HepG2 (cell line): Measurements from ENCODE around the gene PODN. TPM values are rescaled to one million over a fixed set of nuclear protein-coding genes. Genes with fewer than 3 reads are reported as not detected.
A peak's percentile ranks its signal among the peaks of the same experiment; 100 is the strongest.

Experiments
- ATAC-seq: fragments of 200-7000 bp; cut with Tn5 transposase; 3 replicates; pipeline ENCODE4 v1.9.1; 2020; ENCODE audit warnings: mild to moderate bottlenecking, moderate library complexity
- BruUV-seq: library from RNA; stranded (reverse); fragments of 400-500 nt; replicated peaks from 2 replicates; lab custom pipeline; 2021; lab: Mats Ljungman, UMichigan
- CTCF ChIA-PET: fragments of 300-600 bp; formaldehyde crosslinking; extraction: SDS; loops from one replicate; lab custom pipeline; 2021; ENCODE audit warnings: low total read pairs, inconsistent platforms, low intra/inter-chr PET ratio; lab: Yijun Ruan, JAX
- POLR2A ChIA-PET: fragments of 350-600 bp; sonication (Branson Sonifier 250); formaldehyde crosslinking; loops from one replicate; lab custom pipeline; 2020; ENCODE audit warnings: antibody characterized with exemption, inconsistent platforms; lab: Yijun Ruan, JAX
- DNase-seq: peaks from one replicate; pipeline ENCODE4 v3.0.0-alpha.2; 2015; ENCODE audit warnings: low spot score
- FAIRE-seq: peaks from 3 replicates; lab custom pipeline; 2011; peaks lifted over from hg19 to GRCh38; lab: Jason Lieb, UNC
- H2AFZ ChIP-seq: one replicate; pipeline ENCODE4 v1.6.1; 2011; ENCODE audit warnings: low read length, inconsistent platforms
- H3K27ac ChIP-seq: fragments of 300-600 bp; 3 replicates; pipeline ENCODE4 v1.8.0; 2011; ENCODE audit warnings: mixed run types, mild to moderate bottlenecking, mixed read lengths, low read length, inconsistent platforms; ENCODE audit not compliant: insufficient read depth; ENCODE audit errors: extremely low read length
- H3K27me3 ChIP-seq, 2 experiments: fragments of 200-600 bp in 1 of 2; 2 replicates in 1 of 2; 3 replicates in 1 of 2; pipeline versions ENCODE4 v1.6.0 to v1.8.0; 2011; ENCODE audit warnings: low read length in 2 of 2, mild to moderate bottlenecking in 2 of 2, moderate library complexity in 2 of 2, inconsistent platforms in 1 of 2; ENCODE audit not compliant: insufficient read depth in 2 of 2, control insufficient read depth in 1 of 2
- H3K36me3 ChIP-seq, 2 experiments: fragments of 200-600 bp in 1 of 2; replicated peaks in 1 of 2; 2 replicates in 1 of 2; 3 replicates in 1 of 2; pipeline versions ENCODE4 v1.5.1 to v1.8.0; 2011; ENCODE audit warnings: low read length in 2 of 2, inconsistent platforms in 1 of 2; ENCODE audit not compliant: insufficient read depth in 2 of 2, control insufficient read depth in 1 of 2
- H3K4me1 ChIP-seq: 2 replicates; pipeline ENCODE4 v1.5.1; 2012; ENCODE audit warnings: low read length, inconsistent platforms; ENCODE audit not compliant: insufficient read depth
- H3K4me2 ChIP-seq: 2 replicates; pipeline ENCODE4 v1.6.0; 2011; ENCODE audit warnings: low read depth, low read length, inconsistent platforms
- H3K4me3 ChIP-seq, 3 experiments: fragments of 200-600 bp in 1 of 3; sonication (generic), shearing (Covaris generic) in 1 of 3; replicated peaks in 1 of 3; 2 replicates each; pipeline ENCODE4 v1.5.1; 2011 to 2016; ENCODE audit warnings: low read length in 3 of 3, inconsistent platforms in 2 of 3, low read depth in 2 of 3, mild to moderate bottlenecking in 2 of 3, control low read depth in 1 of 3, mixed read lengths in 1 of 3; ENCODE audit not compliant: insufficient read depth in 1 of 3
- H3K79me2 ChIP-seq: one replicate; pipeline ENCODE4 v1.6.1; 2011; ENCODE audit warnings: low read length, inconsistent platforms; ENCODE audit not compliant: insufficient read depth
- H3K9ac ChIP-seq: 2 replicates; pipeline ENCODE4 v1.6.0; 2011; ENCODE audit warnings: mild to moderate bottlenecking, low read depth, low read length, inconsistent platforms; ENCODE audit not compliant: insufficient read depth
- H3K9me3 ChIP-seq: 2 replicates; pipeline ENCODE4 v1.5.1; 2012; ENCODE audit warnings: mild to moderate bottlenecking, low read length
- H4K20me1 ChIP-seq: 2 replicates; pipeline ENCODE4 v1.6.0; 2011; ENCODE audit warnings: inconsistent platforms, mild to moderate bottlenecking, low read length, moderate library complexity; ENCODE audit not compliant: insufficient read depth
- ATF1 ChIP-seq: IDR thresholded peaks from 2 replicates; pipeline ENCODE4 v1.6.1; 2016; ENCODE audit warnings: mild to moderate bottlenecking, control low read depth
- CENPX ChIP-seq: sonication (generic); formaldehyde crosslinking; IDR thresholded peaks from 2 replicates; pipeline ENCODE4 v1.9.0; 2021; ENCODE audit warnings: mild to moderate bottlenecking, missing genetic modification reagents, moderate library complexity
- CREB1 ChIP-seq, 2 experiments: fragments of 450-650 bp in 1 of 2; IDR thresholded peaks; 2 replicates each; pipeline ENCODE4 v1.6.1; 2016 to 2017; ENCODE audit warnings: control low read depth in 1 of 2, mild to moderate bottlenecking in 1 of 2, missing compliant biosample characterization in 1 of 2, missing genetic modification characterization in 1 of 2
- IRF2 ChIP-seq: IDR thresholded peaks from 2 replicates; pipeline ENCODE4 v1.6.1; 2018; ENCODE audit warnings: missing genetic modification reagents, missing compliant biosample characterization
- IRF9 ChIP-seq: sonication (generic); formaldehyde crosslinking; IDR thresholded peaks from 2 replicates; pipeline ENCODE4 v1.8.0; 2022; ENCODE audit warnings: missing genetic modification reagents, mild to moderate bottlenecking, borderline replicate concordance
- KDM2A ChIP-seq: sonication (generic); formaldehyde crosslinking; IDR thresholded peaks from 2 replicates; pipeline ENCODE4 v1.4.0; 2020; ENCODE audit warnings: low read depth, missing genetic modification reagents, borderline replicate concordance
- PITX1 ChIP-seq: sonication (generic); formaldehyde crosslinking; IDR thresholded peaks from 2 replicates; pipeline ENCODE4 v1.5.1; 2020; ENCODE audit warnings: mild to moderate bottlenecking, missing genetic modification reagents
- PLRG1 ChIP-seq: fragments of 450-650 bp; conservative IDR thresholded peaks from 2 replicates; pipeline ENCODE4 v1.6.1; 2016
- SMARCC2 ChIP-seq: fragments of 450-650 bp; IDR thresholded peaks from 2 replicates; pipeline ENCODE4 v1.6.1; 2017; ENCODE audit warnings: antibody characterized with exemption, mild to moderate bottlenecking
- SPEN ChIP-seq: sonication (generic); formaldehyde crosslinking; IDR thresholded peaks from 2 replicates; pipeline ENCODE4 v1.5.1; 2020; ENCODE audit warnings: low read depth, mild to moderate bottlenecking, missing genetic modification reagents
- U2AF2 ChIP-seq: fragments of 200-400 bp; formaldehyde crosslinking; IDR thresholded peaks from 2 replicates; pipeline ENCODE4 v1.6.1; 2017; ENCODE audit warnings: low read depth, mild to moderate bottlenecking, low read length
- ZBTB3 ChIP-seq: sonication (generic); formaldehyde crosslinking; IDR thresholded peaks from 2 replicates; pipeline ENCODE4 v1.4.0; 2020; ENCODE audit warnings: low read depth, mild to moderate bottlenecking, moderate library complexity, missing genetic modification reagents, borderline replicate concordance
- ZBTB42 ChIP-seq: sonication (generic); formaldehyde crosslinking; IDR thresholded peaks from 2 replicates; pipeline ENCODE4 v1.5.0; 2020; ENCODE audit warnings: mild to moderate bottlenecking, missing genetic modification reagents
- ZGPAT ChIP-seq: IDR thresholded peaks from 2 replicates; pipeline ENCODE4 v1.6.1; 2016; ENCODE audit warnings: mild to moderate bottlenecking
- ZMYM3 ChIP-seq: sonication (generic); formaldehyde crosslinking; IDR thresholded peaks from 2 replicates; pipeline ENCODE4 v1.5.1; 2020; ENCODE audit warnings: mild to moderate bottlenecking, missing genetic modification reagents
- ZNF17 ChIP-seq: sonication (generic); formaldehyde crosslinking; IDR thresholded peaks from 2 replicates; pipeline ENCODE4 v1.5.0; 2020; ENCODE audit warnings: mild to moderate bottlenecking, missing genetic modification reagents
- ZNF256 ChIP-seq: sonication (generic); formaldehyde crosslinking; conservative IDR thresholded peaks from 2 replicates; pipeline ENCODE4 v1.4.0; 2020; ENCODE audit warnings: missing genetic modification reagents
- ZNF275 ChIP-seq: sonication (generic); formaldehyde crosslinking; IDR thresholded peaks from 2 replicates; pipeline ENCODE4 v1.8.0; 2022; ENCODE audit warnings: missing genetic modification reagents, mild to moderate bottlenecking, inconsistent platforms, borderline replicate concordance
- ZNF329 ChIP-seq: sonication (generic); formaldehyde crosslinking; IDR thresholded peaks from 2 replicates; pipeline ENCODE4 v1.9.0; 2021; ENCODE audit warnings: low read depth, mild to moderate bottlenecking, missing genetic modification reagents
- ZNF629 ChIP-seq: sonication (generic); formaldehyde crosslinking; conservative IDR thresholded peaks from 2 replicates; pipeline ENCODE4 v1.5.0; 2020; ENCODE audit warnings: missing genetic modification reagents
- ZNF788 ChIP-seq: sonication (generic); formaldehyde crosslinking; IDR thresholded peaks from 2 replicates; pipeline ENCODE4 v1.5.0; 2020; ENCODE audit warnings: mild to moderate bottlenecking, missing genetic modification reagents, borderline replicate concordance
- WGBS: methylation state at CpG from one replicate; pipeline ENCODE4 v1.1.6; 2017; ENCODE audit warnings: low lambda C conversion rate; 5-methylcytosine and 5-hydroxymethylcytosine counted together
- in situ Hi-C: cut with HindIII; loops from 2 replicates; pipeline ENCODE4 v1.10.0; 2017; ENCODE audit warnings: low pct_unique_long_range_greater_than_20kb; ENCODE audit not compliant: extremely low pct_ligation_motif_present
- intact Hi-C: fragments of 100-400 bp; cut with micrococcal nuclease; formaldehyde crosslinking; loops from one replicate; pipeline ENCODE4 v1.10.0; 2022; ENCODE audit not compliant: unreplicated experiment
- polyA plus RNA-seq, 8 experiments: library from polyadenylated mRNA; depleted of rRNA in 3 of 8; stranded (reverse) in 7 of 8; unstranded in 1 of 8; fragments of >200 nt; fragmentation: Illumina TruSeq in 4 of 8; extraction: Trizol in 4 of 8; gene quantifications; 2 replicates each; pipeline versions ENCODE4 v1.2.1 to v1.2.3, GENCODE V29; 2011 to 2016; ENCODE audit warnings: low read depth in 4 of 8, missing spikeins in 1 of 8, mixed read lengths in 1 of 8; ENCODE audit not compliant: insufficient read depth in 1 of 8
- total RNA-seq, 5 experiments: library from RNA; depleted of rRNA; stranded (reverse); fragments of >200 nt; fragmentation: Illumina TruSeq; extraction: Trizol; gene quantifications; 2 replicates each; pipeline ENCODE4 v1.2.3, GENCODE V29; 2016; ENCODE audit warnings: low read depth in 1 of 5

Gene PODN
- total and polyA plus RNA-seq, 2 of the 13 experiments (the other 11 are each of a cell fraction or from before 2014, with no cell fraction given) = 0.13 TPM; not detected in 1

GRCh38 chr1:53133261-53134041 is 71.4 kb downstream of the PODN start:
- no peak for ATAC-seq
- Histone ChIP-seq H3K79me2 (no peaks in the 10 kb centered on the region), H3K27ac (no peak overlapping the region), H4K20me1 (no peaks in the 10 kb centered on the region), H3K27me3 (peaks cover 3 to 5% of the 10 kb centered on the region in 2 experiments; a peak in 3 of 5 replicates), H3K36me3 (no peaks in the 10 kb centered on the region), H3K9me3 (peaks cover 7% of the 10 kb centered on the region), H3K4me1 (peaks cover 65% of the 10 kb centered on the region), H2AFZ (no peak overlapping the region), H3K4me2 (no peak overlapping the region), H3K9ac (no peak overlapping the region), H3K4me3 (no peak overlapping the region)
- in situ Hi-C loops (no loop called here), intact Hi-C loops (no loop called here)
- 60% methylated on average over 8 of the region's 9 CpGs for WGBS
- ChIA-PET CTCF (no interaction called here), POLR2A (interaction anchor here (1.1 to 1.9 kb wide), 4 partner anchors 11 to 57 kb away, joined by 3 to 5 read pairs (median 4); no protein-coding TSS in a partner anchor)
- FAIRE-seq = peak; percentile 39
- no TSS peak for BruUV-seq
- DNase-seq = no peak
- TF ChIP-seq SPEN (CRISPR knock-in tag) (no peak), PLRG1 (no peak), KDM2A (CRISPR knock-in tag) (no peak), ZGPAT (CRISPR knock-in tag) (no peak), ZNF788 (CRISPR knock-in tag) (no peak), ZMYM3 (0 out of 2 replicates have a peak, but pooled peaks have one; percentile 55), CREB1 (IDR thresholded peaks at IDR 0.05) (no peak), CREB1 (CRISPR knock-in tag; IDR thresholded peaks at IDR 0.05) (no peak), IRF9 (CRISPR knock-in tag) (no peak), ZNF17 (CRISPR knock-in tag) (no peak), IRF2 (CRISPR knock-in tag) (no peak), ZNF629 (CRISPR knock-in tag) (peak; percentile 88), CENPX (CRISPR knock-in tag) (no peak), ZNF275 (no peak), ATF1 (CRISPR knock-in tag) (no peak), ZNF256 (CRISPR knock-in tag) (no peak), ZBTB3 (CRISPR knock-in tag) (no peak), U2AF2 (no peak), ZBTB42 (no peak), ZNF329 (no peak), SMARCC2 (no peak), PITX1 (CRISPR knock-in tag) (no peak)
